HEK293 (cell line): ENCODE results near the gene BATF3.

Source experiments
- ATF2 ChIP-seq: fragments of 450-650 bp; formaldehyde crosslinking; IDR thresholded peaks from 2 replicates; pipeline ENCODE4 v1.5.1; 2016; ENCODE audit warnings: missing biosample characterization, missing genetic modification characterization, low read depth
- CTCF ChIP-seq: fragments of 450-650 bp; formaldehyde crosslinking; IDR thresholded peaks from 2 replicates; pipeline ENCODE4 v1.5.1; 2016; ENCODE audit warnings: missing biosample characterization, missing genetic modification characterization
- ELK4 ChIP-seq: IDR thresholded peaks from 2 replicates; pipeline ENCODE4 v1.6.1; 2011; ENCODE audit warnings: mild to moderate bottlenecking, low read depth, low read length, borderline replicate concordance
- TRIM28 ChIP-seq: IDR thresholded peaks from 2 replicates; pipeline ENCODE4 v1.6.1; 2011; ENCODE audit warnings: low read length, control low read depth, borderline replicate concordance
- ZFP37 ChIP-seq: fragments of 450-650 bp; formaldehyde crosslinking; IDR thresholded peaks from 2 replicates; pipeline ENCODE4 v1.5.1; 2016; ENCODE audit warnings: missing biosample characterization, missing genetic modification characterization
- ZFP41 ChIP-seq: fragments of 450-650 bp; formaldehyde crosslinking; IDR thresholded peaks from 2 replicates; pipeline ENCODE4 v1.5.1; 2016; ENCODE audit warnings: missing biosample characterization, missing genetic modification characterization, borderline replicate concordance
- ZNF175 ChIP-seq: fragments of 450-650 bp; formaldehyde crosslinking; IDR thresholded peaks from 2 replicates; pipeline ENCODE4 v1.5.1; 2016; ENCODE audit warnings: missing biosample characterization, missing genetic modification characterization
- ZNF558 ChIP-seq: fragments of 450-650 bp; formaldehyde crosslinking; IDR thresholded peaks from 2 replicates; pipeline ENCODE4 v1.5.1; 2016; ENCODE audit warnings: missing biosample characterization, missing genetic modification characterization

- no peak for TF ChIP-seq CTCF (tag by site-specific recombination)
- no peak for TF ChIP-seq TRIM28
- no peak for TF ChIP-seq ELK4
- TF ChIP-seq ATF2 (tag by site-specific recombination), result no peak
- no peak for TF ChIP-seq ZFP37 (tag by site-specific recombination)
- TF ChIP-seq ZFP41, result no peak
- TF ChIP-seq ZNF558 (tag by site-specific recombination), result no peak
- no peak for TF ChIP-seq ZNF175
These were observed 44.3 kb upstream of the BATF3 start for GRCh38 chr1:212743901-212744475.
